HepG2 (cell line): ENCODE measurements around the gene MIPEP.

ENCODE experiments used
- BHLHE40 ChIP-seq: IDR thresholded peaks from 2 replicates; pipeline ENCODE4 v1.6.1; 2011; ENCODE audit warnings: low read length, improper control_type of control experiment
- DMAP1 ChIP-seq: IDR thresholded peaks from 2 replicates; pipeline ENCODE4 v1.6.1; 2016
- EP300 ChIP-seq, 3 experiments: sonication (generic) in 1 of 3; formaldehyde crosslinking in 1 of 3; IDR thresholded peaks; 2 replicates each; pipeline versions ENCODE4 v1.5.1 to v1.6.1; 2011 to 2020; ENCODE audit warnings: low read depth in 2 of 3, low read length in 2 of 3, borderline replicate concordance in 1 of 3, improper control_type of control experiment in 1 of 3, mild to moderate bottlenecking in 1 of 3, missing genetic modification reagents in 1 of 3, moderate library complexity in 1 of 3
- ZBTB44 ChIP-seq: sonication (generic); formaldehyde crosslinking; IDR thresholded peaks from 2 replicates; pipeline ENCODE4 v1.4.0; 2020; ENCODE audit warnings: missing genetic modification reagents

GRCh38 chr13:23731709-23732108, 157.5 kb downstream of the MIPEP start:
- TF ChIP-seq DMAP1 (CRISPR knock-in tag) (no peak), BHLHE40 (no peak), ZBTB44 (CRISPR knock-in tag) (no peak), EP300 (IDR thresholded peaks at IDR 0.05; ENCODE audit: low read depth in 2 of 2, low read length in 2 of 2) (no peak), EP300 (CRISPR knock-in tag; IDR thresholded peaks at IDR 0.05; ENCODE audit: borderline replicate concordance) (no peak)
